ENCODE data around the gene VAV1. TPM values are rescaled to one million over a fixed set of nuclear protein-coding genes. Genes with fewer than 3 reads are reported as not detected.
"Not testable (repeated sequence)": the region's sequence is repeated elsewhere in the genome, so short reads cannot be mapped to it uniquely, and the experiment has no call there.

VAV1 gene
- total RNA-seq, 1 donor from 2014 or later, result 161 TPM

DNA sequence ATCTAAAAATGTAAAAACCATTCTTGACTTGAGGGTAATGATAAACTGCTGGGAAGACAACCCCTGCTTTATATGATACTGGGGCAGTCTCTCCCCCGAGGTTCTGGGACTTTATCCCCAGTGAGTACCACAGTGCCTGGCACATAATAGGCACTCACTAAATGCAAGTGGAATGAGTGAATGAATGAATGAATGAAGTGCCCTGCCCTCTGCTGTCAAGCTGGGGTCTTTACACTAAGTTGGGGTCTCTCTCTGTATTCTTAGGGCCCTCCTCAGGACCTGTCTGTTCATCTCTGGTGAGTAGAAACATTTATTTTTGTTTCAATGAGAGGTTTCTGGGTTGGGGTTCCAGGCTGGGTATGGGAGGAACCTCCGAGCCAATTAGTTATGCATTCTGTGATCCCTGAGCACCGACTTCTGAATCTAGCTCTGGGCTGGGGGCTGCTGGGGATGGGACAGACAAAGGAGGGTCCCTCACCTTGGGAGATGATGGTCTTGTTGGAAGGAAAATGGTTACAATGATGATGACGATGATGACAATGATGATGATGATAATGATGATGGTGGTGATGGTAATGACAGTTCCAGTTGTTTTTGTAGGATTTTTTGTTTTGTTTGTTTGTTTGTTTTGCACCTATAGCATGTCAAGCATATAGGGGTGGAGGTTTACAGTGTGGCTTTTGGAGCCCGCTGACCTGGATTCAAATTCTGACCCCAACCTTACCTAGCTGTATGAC is 70.5 kb downstream of the VAV1 start:
- intact Hi-C loops (cut with micrococcal nuclease), result no loop called here

DNA sequence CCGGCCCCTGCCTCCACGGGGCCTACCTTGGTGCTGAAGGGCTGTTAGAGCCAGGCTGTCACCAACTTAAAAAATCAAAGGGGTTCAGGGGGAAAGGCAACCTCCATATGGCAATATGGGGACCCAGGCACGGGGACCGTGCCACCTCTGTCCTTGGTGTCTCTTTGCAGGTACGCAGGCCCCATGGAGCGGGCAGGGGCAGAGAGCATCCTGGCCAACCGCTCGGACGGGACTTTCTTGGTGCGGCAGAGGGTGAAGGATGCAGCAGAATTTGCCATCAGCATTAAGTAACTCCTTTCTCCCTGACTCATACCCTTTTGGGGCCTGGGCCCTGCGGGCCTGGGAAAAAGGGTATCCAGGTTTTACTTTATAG is 75.3 kb downstream of the VAV1 start:
- intact Hi-C loops (cut with micrococcal nuclease), result no loop called here

DNA sequence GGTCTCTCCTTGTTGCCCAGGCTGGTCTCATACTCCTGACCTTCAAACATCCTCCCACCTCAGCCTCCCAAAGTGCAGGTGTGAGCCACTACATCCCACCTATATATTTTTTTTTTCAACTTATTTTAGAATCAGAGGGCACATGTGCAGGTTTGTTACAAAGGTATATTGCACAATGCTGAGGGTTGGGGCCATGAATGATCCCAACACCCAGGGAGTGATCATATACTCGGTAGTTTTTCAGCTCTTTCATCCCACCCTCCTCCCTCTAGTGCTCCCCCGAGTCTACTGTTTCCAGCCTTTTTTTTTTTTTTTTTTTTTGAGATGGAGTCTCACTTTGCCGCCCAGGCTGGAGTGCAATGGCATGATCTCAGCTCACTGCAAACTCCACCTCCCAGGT is 76.5 kb downstream of the VAV1 start:
- intact Hi-C loops (cut with micrococcal nuclease), result no loop called here

DNA sequence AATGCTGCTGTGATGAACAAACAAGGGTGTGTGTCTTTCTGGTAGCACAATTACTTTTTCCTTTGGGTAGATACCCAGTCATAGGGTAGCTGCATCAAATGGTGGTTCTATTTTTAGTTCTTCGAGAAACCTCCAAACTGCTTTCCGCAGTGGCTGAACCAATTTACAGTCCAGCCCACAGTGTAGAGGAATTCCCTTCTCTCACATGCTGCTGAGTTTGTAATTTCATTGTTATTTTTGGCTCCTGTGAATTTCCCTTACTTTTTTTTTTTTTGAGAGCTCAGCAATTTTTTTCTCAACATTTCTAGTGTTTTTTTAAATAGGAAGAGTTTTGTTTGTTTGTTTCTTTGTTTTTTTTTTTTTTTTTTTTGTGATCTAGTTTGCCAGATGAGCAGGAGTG is 77.4 kb downstream of the VAV1 start:
- intact Hi-C loops (cut with micrococcal nuclease), result no loop called here

DNA sequence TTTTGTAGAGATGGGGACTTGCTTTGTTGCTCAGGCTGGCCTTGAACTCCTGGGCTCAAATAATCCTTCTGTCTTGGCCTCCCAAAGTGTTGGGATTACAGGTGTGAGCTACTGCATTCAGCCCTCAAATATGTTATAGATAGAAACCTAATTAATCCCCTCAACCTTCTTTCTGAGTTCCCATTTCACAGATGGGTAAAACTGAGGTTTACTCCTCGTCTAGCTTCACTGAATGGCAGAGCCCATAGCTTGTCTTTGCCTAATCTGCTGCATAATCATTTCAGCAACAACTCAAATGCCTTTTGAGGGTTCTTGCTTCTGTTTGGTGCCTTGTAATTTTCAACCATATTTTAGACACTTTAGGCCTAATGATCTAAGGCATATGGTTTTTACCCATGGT is 78.9 kb downstream of the VAV1 start:
- intact Hi-C loops (cut with micrococcal nuclease), result no loop called here

DNA sequence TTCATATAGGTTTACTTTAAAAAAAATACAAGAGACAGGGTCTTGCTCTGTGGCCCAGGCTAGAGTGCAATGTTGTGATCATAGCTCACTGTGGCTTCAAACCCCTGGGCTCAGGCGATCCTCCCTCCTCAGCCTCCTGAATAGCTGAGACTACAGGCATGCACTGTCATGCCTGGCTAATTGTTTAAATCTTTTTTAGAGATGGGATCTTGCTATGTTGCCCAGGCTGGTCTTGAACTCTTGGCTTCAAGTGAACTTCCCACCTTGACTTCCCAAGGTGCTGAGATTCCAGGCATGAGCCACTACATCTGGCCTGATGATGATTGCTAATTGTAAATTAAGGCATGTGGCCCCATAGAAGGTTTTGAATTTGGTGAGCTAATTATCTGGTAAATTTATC is 79.5 kb downstream of the VAV1 start:
- intact Hi-C loops (cut with micrococcal nuclease), result no loop called here

DNA sequence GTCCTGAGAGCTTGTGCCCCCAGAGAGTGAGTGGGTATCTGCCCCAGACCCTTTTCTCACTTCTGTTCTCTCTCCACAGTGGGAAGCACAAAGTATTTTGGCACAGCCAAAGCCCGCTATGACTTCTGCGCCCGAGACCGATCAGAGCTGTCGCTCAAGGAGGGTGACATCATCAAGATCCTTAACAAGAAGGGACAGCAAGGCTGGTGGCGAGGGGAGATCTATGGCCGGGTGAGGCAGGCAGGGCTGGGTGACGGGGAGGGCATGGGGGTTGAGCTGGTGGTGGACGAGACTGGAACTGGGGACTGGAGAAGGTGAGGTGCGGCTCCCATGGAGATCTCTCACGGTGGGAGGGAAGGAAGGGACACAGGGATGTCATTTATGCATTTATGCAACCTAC is 81.4 kb downstream of the VAV1 start:
- intact Hi-C loops (cut with micrococcal nuclease), result no loop called here

DNA sequence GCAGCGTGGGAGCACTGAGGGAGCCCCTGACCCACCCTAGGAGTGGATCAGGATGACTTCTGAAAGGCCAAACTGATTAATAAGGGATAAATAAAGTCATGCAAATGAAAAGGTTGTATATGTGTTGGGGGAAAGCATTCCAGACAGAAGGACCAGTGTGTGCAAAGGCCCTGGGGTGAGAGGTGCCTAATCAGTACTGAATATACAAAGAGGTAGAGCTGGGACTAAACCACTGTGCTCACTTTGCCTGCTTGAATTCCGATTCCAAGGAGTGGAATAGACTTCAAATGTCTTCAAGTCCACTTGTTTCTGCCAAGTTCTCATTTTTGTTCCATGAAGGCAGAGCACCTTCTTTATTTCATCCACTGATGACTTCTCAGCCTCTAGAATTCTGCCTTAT is 82.2 kb downstream of the VAV1 start:
- intact Hi-C loops (cut with micrococcal nuclease), result no loop called here

DNA sequence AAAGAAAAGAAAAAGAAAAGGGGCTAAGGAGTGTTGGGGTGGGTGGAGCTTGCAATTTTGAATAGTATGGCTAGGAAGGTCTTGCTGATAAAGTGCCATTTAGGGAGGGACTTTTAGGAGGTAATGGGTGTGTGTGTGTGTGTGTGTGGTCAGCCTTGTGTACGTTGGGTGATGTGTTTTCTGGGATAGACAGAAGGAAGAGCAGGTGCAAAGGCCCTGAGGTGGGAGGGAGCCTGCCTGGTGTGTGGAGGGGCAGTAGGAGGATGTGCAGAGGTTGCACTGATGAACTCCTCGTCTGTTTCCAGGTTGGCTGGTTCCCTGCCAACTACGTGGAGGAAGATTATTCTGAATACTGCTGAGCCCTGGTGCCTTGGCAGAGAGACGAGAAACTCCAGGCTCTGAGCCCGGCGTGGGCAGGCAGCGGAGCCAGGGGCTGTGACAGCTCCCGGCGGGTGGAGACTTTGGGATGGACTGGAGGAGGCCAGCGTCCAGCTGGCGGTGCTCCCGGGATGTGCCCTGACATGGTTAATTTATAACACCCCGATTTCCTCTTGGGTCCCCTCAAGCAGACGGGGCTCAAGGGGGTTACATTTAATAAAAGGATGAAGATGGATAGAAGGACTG is 84.4 kb downstream of the VAV1 start:
- intact Hi-C loops (cut with micrococcal nuclease), result no loop called here

DNA sequence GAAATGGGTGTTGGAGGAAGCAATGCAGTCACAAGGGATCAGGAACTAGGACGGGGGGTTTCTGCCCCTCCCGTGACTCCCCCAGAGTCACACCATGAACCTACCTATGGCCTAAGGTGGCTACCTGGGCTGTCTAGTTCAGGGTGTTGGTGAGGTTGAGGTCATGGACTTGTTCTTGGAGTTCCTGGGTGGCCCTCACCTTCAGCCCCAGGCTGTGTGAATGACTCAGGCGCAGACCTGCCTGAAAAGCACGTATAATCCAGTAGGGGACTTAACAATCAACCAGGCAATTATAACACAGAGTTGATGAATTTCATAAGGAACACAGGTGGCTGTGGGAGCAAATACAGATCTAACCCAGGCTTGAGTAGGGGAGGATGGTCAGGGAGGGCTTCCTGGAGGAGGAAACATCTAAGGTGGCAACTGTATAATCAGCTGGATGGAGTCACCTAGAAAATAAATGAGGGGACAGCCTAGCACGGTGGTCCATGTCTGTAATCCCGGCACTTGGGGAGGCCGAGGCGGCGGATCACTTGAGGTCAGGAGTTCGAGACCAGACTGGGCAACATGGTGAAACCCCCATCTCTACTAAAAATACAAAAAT is 89.3 kb downstream of the VAV1 start:
- intact Hi-C loops (cut with micrococcal nuclease), result loop anchor here (1.0 to 5.0 kb wide), 7 partner anchors 29 to 813 kb away; partner anchors contain the start of genes TNFSF14 and TNFSF9

DNA sequence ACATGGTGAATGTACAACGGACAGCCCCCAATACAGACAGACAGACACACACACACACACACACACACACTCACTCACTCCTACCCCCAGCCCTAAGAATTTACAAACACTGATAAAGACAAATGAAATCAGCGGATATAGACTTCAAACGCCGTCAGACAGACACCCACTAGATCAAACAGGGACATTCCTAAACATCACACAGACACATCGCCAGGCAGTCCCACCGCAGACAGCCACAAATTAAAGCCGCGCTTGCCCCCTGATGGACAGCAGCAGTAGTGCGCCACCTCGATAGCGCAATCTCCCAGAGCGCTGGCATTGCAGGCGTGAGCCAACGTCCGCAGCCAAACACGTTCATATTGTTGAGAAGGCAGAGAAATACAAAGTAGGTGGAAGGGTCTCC is 90.2 kb downstream of the VAV1 start:
- intact Hi-C loops (cut with micrococcal nuclease), result loop anchor here (1.0 to 5.0 kb wide), 20 partner anchors 28 to 814 kb away; partner anchors contain the start of genes ALKBH7, SH2D3A, TNFSF14 and TNFSF9

DNA sequence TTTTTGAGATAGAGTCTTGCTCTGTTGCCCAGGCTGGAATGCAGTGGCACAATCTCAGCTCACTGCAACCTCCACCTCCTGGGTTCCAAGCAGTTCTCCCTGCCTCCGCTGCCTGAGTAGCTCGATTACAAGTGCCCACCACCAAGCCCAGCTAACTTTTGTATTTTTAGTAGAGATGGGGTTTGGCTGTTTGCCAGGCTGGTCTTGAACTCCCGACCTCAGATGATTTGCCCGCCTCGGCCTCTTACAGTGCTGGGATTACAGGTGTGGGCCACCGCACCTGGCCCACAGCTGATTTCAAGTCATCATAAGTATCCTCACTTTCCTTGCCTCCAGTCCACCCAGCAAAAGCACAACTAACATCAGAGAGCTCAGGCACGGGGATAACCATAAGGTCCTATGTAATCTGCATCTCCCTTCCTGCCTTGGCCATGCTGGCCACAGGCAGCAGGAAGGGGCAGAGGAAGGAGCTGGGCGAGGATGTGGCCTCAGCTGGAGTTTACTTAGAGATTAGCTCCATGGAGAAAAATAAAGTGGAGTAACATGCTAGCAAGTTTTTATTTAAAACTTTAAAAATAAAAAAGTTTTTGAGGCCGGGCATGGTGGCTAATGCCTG is 91.9 kb downstream of the VAV1 start:
- intact Hi-C loops (cut with micrococcal nuclease), result loop anchor here (5.0 kb wide), 1 partner anchor 332 kb away; the partner anchor contains the start of gene TNFSF9

DNA sequence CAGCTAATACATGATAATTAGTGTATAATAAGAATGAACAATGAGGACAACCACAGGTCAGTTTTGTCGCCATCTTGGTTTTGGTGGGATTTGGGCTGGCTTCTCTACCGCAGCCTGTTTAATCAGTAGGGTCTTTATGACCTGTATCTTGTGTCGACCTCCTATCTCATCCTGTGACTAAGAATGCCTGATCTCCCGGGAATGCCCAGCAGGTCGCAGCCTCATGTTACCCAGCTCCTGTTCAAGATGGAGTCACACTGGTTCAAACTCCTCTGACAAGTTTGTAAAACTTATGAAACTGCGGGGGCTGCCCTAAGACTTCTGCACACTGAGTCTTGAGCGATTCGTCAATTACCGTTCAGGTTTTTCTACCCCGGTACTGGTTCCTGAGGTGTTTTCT is 93.3 kb downstream of the VAV1 start:
- intact Hi-C loops (cut with micrococcal nuclease), result no loop called here

DNA sequence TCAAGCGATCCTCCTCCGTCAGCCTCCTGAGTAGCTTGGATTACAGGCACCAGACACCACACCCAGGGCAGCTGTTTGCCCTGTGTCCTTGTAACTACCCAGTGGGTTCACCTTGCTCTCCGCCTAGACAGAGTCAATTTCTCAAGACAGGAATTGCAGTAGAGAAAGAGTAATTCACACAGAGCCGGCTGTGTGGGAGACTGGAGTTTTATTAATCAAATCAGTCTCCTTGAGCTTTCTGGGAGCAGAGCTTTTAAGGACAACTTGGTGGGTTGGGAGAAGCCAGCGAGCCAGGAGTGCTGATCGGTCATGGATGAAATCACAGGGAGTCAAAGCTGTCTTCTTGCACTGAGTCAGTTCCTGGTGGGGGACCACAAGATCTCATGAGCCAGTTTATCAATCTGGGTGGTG is 94.2 kb downstream of the VAV1 start:
- intact Hi-C loops (cut with micrococcal nuclease), result no loop called here

DNA sequence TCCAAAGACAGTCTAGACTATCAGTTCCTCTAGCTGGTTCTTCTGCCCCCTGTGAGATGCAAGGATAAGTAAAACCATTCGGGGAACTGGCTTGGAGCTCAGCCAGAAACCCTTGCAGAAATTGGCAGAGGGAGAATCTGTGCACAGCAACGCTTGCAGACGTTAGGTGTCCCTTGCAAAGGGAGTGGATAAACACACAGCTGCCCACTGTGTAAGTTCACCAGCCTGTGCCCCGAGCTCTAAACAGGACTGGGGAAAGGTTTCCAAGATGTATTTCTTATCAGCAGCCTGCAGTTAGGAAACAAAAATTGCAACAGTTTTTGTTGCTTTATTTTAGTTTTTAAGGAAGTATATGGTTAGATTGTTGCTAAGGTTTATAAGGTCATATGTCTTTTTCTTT is 95.8 kb downstream of the VAV1 start:
- intact Hi-C loops (cut with micrococcal nuclease), result no loop called here

DNA sequence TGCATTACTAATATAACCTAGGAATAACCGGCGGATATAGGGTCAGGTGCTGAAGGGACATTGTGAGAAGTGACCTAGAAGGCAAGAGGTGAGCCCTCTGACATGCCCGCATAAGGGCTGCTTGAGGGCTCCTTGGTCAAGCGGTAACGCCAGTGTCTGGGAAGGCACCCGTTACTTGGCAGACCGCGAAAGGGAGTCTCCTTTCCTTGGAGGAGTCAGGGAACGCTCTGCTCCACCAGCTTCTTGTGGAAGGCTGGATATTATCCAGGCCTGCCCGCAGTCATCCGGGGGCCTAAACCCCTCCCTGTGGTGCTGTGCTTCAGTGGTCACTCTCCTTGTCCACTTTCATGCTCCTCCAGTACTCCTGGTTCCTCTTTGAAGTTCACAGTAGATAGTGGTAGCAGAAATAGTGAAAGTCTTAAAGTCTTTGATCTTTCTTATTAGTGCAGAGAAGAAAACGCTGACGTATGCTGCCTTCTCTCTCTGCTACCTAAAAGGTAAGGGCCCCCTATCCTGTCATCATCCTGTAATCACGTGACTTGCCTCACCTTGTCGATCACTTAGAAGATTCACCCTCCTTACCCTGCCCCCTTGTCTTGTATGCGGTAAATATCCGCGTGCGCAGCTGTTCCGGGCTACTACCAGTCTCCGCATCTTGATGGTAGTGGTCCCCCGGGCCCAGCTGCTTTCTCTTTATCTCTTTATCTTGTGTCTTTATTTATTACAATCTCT is 96.8 kb downstream of the VAV1 start:
- intact Hi-C loops (cut with micrococcal nuclease), result not testable (repeated sequence)

DNA sequence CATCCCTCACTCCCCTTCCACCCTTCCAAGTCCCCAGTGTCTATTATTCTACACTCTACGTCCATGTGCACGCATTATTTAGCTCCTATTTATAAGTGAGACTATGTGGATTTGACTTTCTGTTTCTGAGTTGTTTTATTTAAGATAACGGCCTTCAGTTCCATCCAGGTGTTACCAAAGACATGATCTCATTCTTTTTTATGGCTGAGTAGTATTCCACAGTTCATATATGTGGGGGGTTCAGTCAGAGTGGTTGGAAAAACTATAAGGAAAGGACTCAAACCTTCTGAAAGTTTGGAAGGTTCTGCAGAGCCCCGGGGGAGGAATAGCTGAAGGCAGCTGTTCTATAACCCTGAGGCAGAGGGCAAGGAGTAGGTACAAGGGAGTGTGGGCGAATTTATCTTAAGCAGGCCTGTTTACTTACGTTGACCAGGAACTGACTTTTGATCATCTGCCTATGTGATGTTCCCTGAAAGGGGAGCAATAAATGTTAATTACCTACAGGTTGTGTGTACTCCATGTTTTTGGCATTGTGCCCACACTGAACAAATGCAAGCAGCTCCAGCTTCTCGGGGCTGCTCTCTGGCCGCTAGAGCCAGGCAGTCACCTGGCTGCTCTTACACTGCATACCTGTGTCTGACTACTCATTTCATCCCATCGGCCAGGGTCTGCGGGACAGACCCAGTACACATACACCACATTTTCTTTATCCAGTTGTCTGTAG is 101.4 kb downstream of the VAV1 start:
- intact Hi-C loops (cut with micrococcal nuclease), result no loop called here

DNA sequence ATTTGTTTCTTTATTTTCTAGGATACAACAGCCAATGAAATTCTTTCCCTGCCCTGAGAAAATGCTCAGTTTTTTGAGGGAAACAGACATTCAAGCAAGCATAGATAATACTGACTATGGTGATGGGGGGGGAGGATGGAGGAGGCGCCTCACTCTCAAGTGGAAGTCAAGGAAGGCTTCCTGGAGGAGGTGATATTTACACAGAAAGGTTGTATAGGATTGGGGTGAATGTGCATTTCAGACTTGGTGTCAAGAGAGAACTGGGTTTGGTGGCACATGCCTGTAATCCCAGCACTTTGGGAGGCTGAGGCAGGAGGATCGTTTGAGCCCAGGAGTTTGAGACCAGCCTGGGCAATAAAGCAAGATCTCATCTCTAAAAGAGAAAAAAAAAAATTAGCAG is 102.7 kb downstream of the VAV1 start:
- intact Hi-C loops (cut with micrococcal nuclease), result no loop called here

DNA sequence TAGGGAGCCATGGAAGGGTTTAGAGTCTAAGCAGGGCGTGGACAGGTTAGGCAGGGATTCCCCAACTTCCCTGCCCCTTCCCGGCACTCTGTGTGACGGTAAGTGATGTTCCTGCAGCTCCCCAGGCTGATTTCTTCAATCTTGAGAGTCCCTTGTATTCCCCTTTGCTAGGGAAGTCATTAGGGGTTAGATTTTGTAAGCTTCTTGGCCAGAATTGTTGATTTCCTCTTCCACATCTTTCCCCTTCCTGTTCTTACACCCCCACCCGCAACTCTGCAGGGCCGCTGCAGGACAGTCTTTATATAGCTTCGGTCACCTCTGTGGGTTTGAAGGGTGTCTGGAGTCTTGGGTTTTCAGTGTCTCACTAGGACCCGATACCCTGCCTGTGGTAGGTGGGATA is 104.2 kb downstream of the VAV1 start:
- intact Hi-C loops (cut with micrococcal nuclease), result no loop called here

DNA sequence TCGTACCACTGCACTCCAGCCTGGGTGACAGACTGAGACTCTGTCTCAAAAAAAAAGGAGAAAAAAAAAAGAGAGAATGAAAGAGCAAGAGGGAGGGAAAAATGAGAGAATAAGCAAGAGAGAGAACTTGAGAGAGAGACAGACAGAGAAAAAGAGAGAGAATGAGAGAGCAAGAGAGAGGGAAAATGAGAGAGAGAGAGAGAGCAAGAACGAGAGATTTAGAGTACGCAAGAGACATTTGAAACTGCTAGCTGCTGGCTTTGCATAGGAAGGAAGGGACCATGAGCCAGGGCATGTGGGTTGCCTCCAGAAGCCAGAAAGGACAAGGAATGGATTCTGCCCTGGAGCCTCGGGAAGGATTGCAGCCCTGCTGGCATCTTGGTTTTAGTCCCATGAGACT is 105.3 kb downstream of the VAV1 start:
- intact Hi-C loops (cut with micrococcal nuclease), result no loop called here
